PC-9 (cell line): Measurements from ENCODE around the gene MXD1. TPM values are rescaled to one million over a fixed set of nuclear protein-coding genes. Genes with fewer than 3 reads are reported as not detected.

Experiments
- BruUV-seq: library from RNA; stranded (reverse); fragments of 400-500 nt; replicated peaks from 2 replicates; lab custom pipeline; 2021; lab: Mats Ljungman, UMichigan
- CTCF ChIA-PET: fragments of 300-600 bp; sonication (Branson Sonifier 250); formaldehyde crosslinking; loops from one replicate; lab custom pipeline; 2022; ENCODE audit warnings: antibody characterized with exemption; lab: Charles Lee
- POLR2A ChIA-PET: fragments of 300-600 bp; sonication (Branson Sonifier 250); formaldehyde crosslinking; loops from one replicate; lab custom pipeline; 2022; ENCODE audit warnings: antibody characterized with exemption; ENCODE audit not compliant: unreplicated experiment; lab: Charles Lee
- DNase-seq, 2 experiments: peaks; one replicate each; pipeline versions ENCODE4 v3.0.0 to v3.0.0-alpha.2; 2015 to 2022; ENCODE audit warnings: mixed read lengths in 1 of 2
- H2AFZ ChIP-seq: fragments of 200-600 bp; sonication (generic); 2 replicates; pipeline ENCODE4 v1.8.1; 2017; ENCODE audit warnings: antibody characterized with exemption
- H3F3A ChIP-seq: fragments of 200-600 bp; sonication (generic); 2 replicates; pipeline ENCODE4 v1.8.1; 2017; ENCODE audit warnings: antibody characterized with exemption, mild to moderate bottlenecking, low read depth; ENCODE audit not compliant: insufficient read depth
- H3K27ac ChIP-seq: fragments of 200-600 bp; sonication (generic); 2 replicates; pipeline ENCODE4 v1.6.1; 2016; ENCODE audit warnings: mixed run types
- H3K27me3 ChIP-seq: fragments of 200-600 bp; sonication (generic); 2 replicates; pipeline ENCODE4 v1.6.1; 2016; ENCODE audit warnings: low read depth, mixed run types; ENCODE audit not compliant: insufficient read depth
- H3K36me3 ChIP-seq: fragments of 200-600 bp; sonication (generic); 2 replicates; pipeline ENCODE4 v1.6.1; 2016; ENCODE audit warnings: low read depth, mixed run types
- H3K4me1 ChIP-seq: fragments of 200-600 bp; sonication (generic); replicated peaks from 2 replicates; pipeline ENCODE4 v1.6.1; 2016; ENCODE audit warnings: mixed run types; ENCODE audit not compliant: insufficient read depth
- H3K4me2 ChIP-seq: fragments of 200-600 bp; sonication (generic); 2 replicates; pipeline ENCODE4 v1.6.1; 2017; ENCODE audit warnings: mixed run types
- H3K4me3 ChIP-seq: fragments of 200-600 bp; sonication (generic); 2 replicates; pipeline ENCODE4 v1.6.1; 2016; ENCODE audit warnings: mixed run types
- H3K79me2 ChIP-seq: fragments of 200-600 bp; sonication (generic); 2 replicates; pipeline ENCODE4 v1.6.1; 2017; ENCODE audit warnings: low read depth, mixed run types
- H3K9me2 ChIP-seq: fragments of 200-600 bp; sonication (generic); 2 replicates; pipeline ENCODE4 v1.8.1; 2017; ENCODE audit warnings: mild to moderate bottlenecking; ENCODE audit not compliant: insufficient read depth
- H3K9me3 ChIP-seq: fragments of 200-600 bp; sonication (generic); 2 replicates; pipeline ENCODE4 v1.8.1; 2016; ENCODE audit warnings: low read depth; ENCODE audit not compliant: insufficient read depth
- H4K20me1 ChIP-seq: fragments of 200-600 bp; sonication (generic); 2 replicates; pipeline ENCODE4 v1.8.1; 2017; ENCODE audit not compliant: insufficient read depth
- CTCF ChIP-seq: fragments of 200-600 bp; sonication (generic); conservative IDR thresholded peaks from 2 replicates; pipeline ENCODE4 v1.6.1; 2017; ENCODE audit warnings: mixed run types, antibody characterized with exemption, mild to moderate bottlenecking, moderate library complexity
- EZH2 ChIP-seq: fragments of 200-600 bp; sonication (generic); IDR thresholded peaks from 2 replicates; pipeline ENCODE4 v1.8.0; 2017; ENCODE audit warnings: antibody characterized with exemption, low read depth
- intact Hi-C: fragments of 100-400 bp; cut with micrococcal nuclease; formaldehyde crosslinking; loops from one replicate; pipeline ENCODE4 v1.10.0; 2022; ENCODE audit not compliant: unreplicated experiment
- total RNA-seq: library from RNA; stranded (reverse); gene quantifications from 2 replicates; pipeline ENCODE4 v1.2.3, GENCODE V29; 2021

The MXD1 gene
- total RNA-seq, 1 experiment from 2014 or later = 8.8 TPM

- Histone ChIP-seq H3K4me1 (peaks cover 5% of the 10 kb centered on the region), H3K4me2 (no peak overlapping the region), H3F3A (peaks cover 12% of the 10 kb centered on the region), H3K9me2 (no peaks in the 10 kb centered on the region), H2AFZ (no peak overlapping the region), H3K27ac (no peak overlapping the region), H4K20me1 (no peaks in the 10 kb centered on the region), H3K4me3 (no peak overlapping the region), H3K36me3 (no peaks in the 10 kb centered on the region), H3K9me3 (no peaks in the 10 kb centered on the region), H3K27me3 (no peaks in the 10 kb centered on the region), H3K79me2 (no peaks in the 10 kb centered on the region)
- ChIA-PET CTCF (no interaction called here), POLR2A (interaction anchor here (0.5 kb wide), 1 partner anchor 49 kb away, joined by 3 read pairs; no protein-coding TSS in a partner anchor)
- BruUV-seq = no TSS peak
- DNase-seq = no peak
- TF ChIP-seq EZH2 (no peak), CTCF (no peak)
- intact Hi-C loops = no loop called here
Measured at GRCh38 chr2:69954084-69954483, 39.2 kb downstream of the MXD1 start.

GRCh38 chr2:69955029-69955428 lies 40.1 kb downstream of the MXD1 start:
- Histone ChIP-seq H3K9me2 (no peaks in the 10 kb centered on the region), H3K4me2 (no peak overlapping the region), H3K27ac (no peak overlapping the region), H3K9me3 (no peaks in the 10 kb centered on the region), H4K20me1 (no peaks in the 10 kb centered on the region), H3K27me3 (no peaks in the 10 kb centered on the region), H3K36me3 (no peaks in the 10 kb centered on the region), H2AFZ (no peak overlapping the region), H3K4me3 (no peak overlapping the region), H3K79me2 (no peaks in the 10 kb centered on the region), H3F3A (peaks cover 3% of the 10 kb centered on the region), H3K4me1 (no peaks in the 10 kb centered on the region)
- ChIA-PET POLR2A (no interaction called here), CTCF (no interaction called here)
- TF ChIP-seq EZH2 (no peak), CTCF (no peak)
- intact Hi-C loops = no loop called here
- no TSS peak for BruUV-seq
- peak; percentile 43 to 57 for DNase-seq

GRCh38 chr2:69956475-69956979 lies 41.6 kb downstream of the MXD1 start:
- H3F3A ChIP-seq = no peaks in the 10 kb centered on the region; the same call in 1 of the 2 replicates
- no peak for TF ChIP-seq EZH2
- no peak for TF ChIP-seq CTCF
- DNase-seq = no peak
- no peaks in the 10 kb centered on the region for H3K9me3 ChIP-seq
- no peak overlapping the region for H3K4me2 ChIP-seq
- no peak overlapping the region for H3K27ac ChIP-seq
- H4K20me1 ChIP-seq = no peaks in the 10 kb centered on the region
- ChIA-PET CTCF (no interaction called here), POLR2A (no interaction called here)
- no peak overlapping the region for H2AFZ ChIP-seq
- H3K4me3 ChIP-seq = no peak overlapping the region
- BruUV-seq = no TSS peak
- no peaks in the 10 kb centered on the region for H3K27me3 ChIP-seq
- H3K4me1 ChIP-seq = no peaks in the 10 kb centered on the region
- intact Hi-C loops = no loop called here
- H3K9me2 ChIP-seq = no peaks in the 10 kb centered on the region
- H3K79me2 ChIP-seq = no peaks in the 10 kb centered on the region
- H3K36me3 ChIP-seq = no peaks in the 10 kb centered on the region
